DOHH2 (cell line): Measurements from ENCODE around the gene CRISP2.

Source experiments
- H3F3A ChIP-seq: fragments of 200-600 bp; sonication (generic), shearing (Covaris generic); 2 replicates; pipeline ENCODE4 v1.6.0; 2016; ENCODE audit warnings: antibody characterized with exemption, mild to moderate bottlenecking; ENCODE audit not compliant: control insufficient read depth, insufficient read depth
- H3K27ac ChIP-seq: fragments of 200-600 bp; sonication (generic); 2 replicates; pipeline ENCODE4 v1.5.1; 2014; ENCODE audit warnings: low read depth, mild to moderate bottlenecking, low read length, moderate library complexity
- H3K27me3 ChIP-seq: fragments of 200-600 bp; sonication (generic); 2 replicates; pipeline ENCODE4 v1.6.1; 2014; ENCODE audit warnings: mild to moderate bottlenecking, low read length, mixed read lengths; ENCODE audit not compliant: control insufficient read depth
- H3K36me3 ChIP-seq: fragments of 200-600 bp; sonication (generic); 2 replicates; pipeline ENCODE4 v1.6.1; 2014; ENCODE audit warnings: mild to moderate bottlenecking, low read length, moderate library complexity, mixed read lengths; ENCODE audit not compliant: control insufficient read depth
- H3K4me1 ChIP-seq: fragments of 200-600 bp; sonication (generic); 2 replicates; pipeline ENCODE4 v1.6.1; 2014; ENCODE audit warnings: mild to moderate bottlenecking, low read length, mixed read lengths; ENCODE audit not compliant: control insufficient read depth
- H3K4me2 ChIP-seq: fragments of 200-600 bp; sonication (generic); 2 replicates; pipeline ENCODE4 v1.6.0; 2014; ENCODE audit warnings: mild to moderate bottlenecking, low read length, moderate library complexity
- H3K4me3 ChIP-seq: fragments of 200-600 bp; sonication (generic); 2 replicates; pipeline ENCODE4 v1.5.1; 2014; ENCODE audit warnings: mild to moderate bottlenecking, low read length, mixed read lengths
- H3K79me2 ChIP-seq: fragments of 200-600 bp; sonication (generic); 2 replicates; pipeline ENCODE4 v1.6.1; 2014; ENCODE audit warnings: mild to moderate bottlenecking, low read length, mixed read lengths; ENCODE audit not compliant: control insufficient read depth
- H3K9me2 ChIP-seq: fragments of 200-600 bp; sonication (generic); replicated peaks from 2 replicates; pipeline ENCODE4 v1.6.1; 2014; ENCODE audit warnings: mild to moderate bottlenecking, low read length, mixed read lengths; ENCODE audit not compliant: control insufficient read depth
- H3K9me3 ChIP-seq: fragments of 200-600 bp; sonication (generic); 2 replicates; pipeline ENCODE4 v1.6.1; 2014; ENCODE audit warnings: antibody characterized with exemption, low read length, mixed read lengths; ENCODE audit not compliant: control insufficient read depth, insufficient read depth
- H4K20me1 ChIP-seq: fragments of 200-600 bp; sonication (generic); 2 replicates; pipeline ENCODE4 v1.6.0; 2014; ENCODE audit warnings: low read depth, mild to moderate bottlenecking, antibody characterized with exemption, low read length, moderate library complexity; ENCODE audit not compliant: control insufficient read depth, insufficient read depth
- CTCF ChIP-seq: fragments of 200-600 bp; sonication (generic); IDR thresholded peaks from one replicate; pipeline ENCODE4 v1.5.1; 2014; ENCODE audit warnings: antibody characterized with exemption, mild to moderate bottlenecking, low read depth, low read length; ENCODE audit not compliant: poor library complexity, severe bottlenecking
- EZH2phosphoT487 ChIP-seq: fragments of 200-600 bp; sonication (generic); IDR thresholded peaks from 2 replicates; pipeline ENCODE4 v1.6.1; 2017; ENCODE audit warnings: borderline replicate concordance, mild to moderate bottlenecking, antibody characterized with exemption, low read length, moderate library complexity, mixed read lengths

The CRISP2 gene

GRCh38 chr6:49676671-49677281, 36.6 kb downstream of the CRISP2 start:
- H3K4me1 ChIP-seq, result no peaks in the 10 kb centered on the region
- H3K27me3 ChIP-seq, result no peaks in the 10 kb centered on the region
- H4K20me1 ChIP-seq, result no peaks in the 10 kb centered on the region
- no peaks in the 10 kb centered on the region for H3K9me3 ChIP-seq
- no peaks in the 10 kb centered on the region for H3K79me2 ChIP-seq
- no peaks in the 10 kb centered on the region for H3K9me2 ChIP-seq
- no peaks in the 10 kb centered on the region for H3F3A ChIP-seq
- H3K36me3 ChIP-seq, result no peaks in the 10 kb centered on the region
- no peak overlapping the region for H3K4me2 ChIP-seq
- no peak overlapping the region for H3K4me3 ChIP-seq
- no peak overlapping the region for H3K27ac ChIP-seq
- TF ChIP-seq EZH2phosphoT487, result no peak
- no peak for TF ChIP-seq CTCF

- no peaks in the 10 kb centered on the region for H3K9me2 ChIP-seq
- H3K9me3 ChIP-seq, result no peaks in the 10 kb centered on the region
- H3K4me1 ChIP-seq, result no peaks in the 10 kb centered on the region
- no peaks in the 10 kb centered on the region for H4K20me1 ChIP-seq
- no peak overlapping the region for H3K4me3 ChIP-seq
- no peaks in the 10 kb centered on the region for H3K79me2 ChIP-seq
- H3K27me3 ChIP-seq, result no peaks in the 10 kb centered on the region
- H3K27ac ChIP-seq, result no peak overlapping the region
- H3K36me3 ChIP-seq, result no peaks in the 10 kb centered on the region
- H3F3A ChIP-seq, result no peaks in the 10 kb centered on the region
- no peak for TF ChIP-seq EZH2phosphoT487
- H3K4me2 ChIP-seq, result no peak overlapping the region
These were observed 37.5 kb downstream of the CRISP2 start for GRCh38 chr6:49675816-49676215.

- TF ChIP-seq CTCF (no peak), EZH2phosphoT487 (no peak)
These were observed 45.2 kb downstream of the CRISP2 start for GRCh38 chr6:49668083-49668511.

GRCh38 chr6:49666930-49667757, 46.2 kb downstream of the CRISP2 start:
- no peaks in the 10 kb centered on the region for H3K27me3 ChIP-seq
- no peaks in the 10 kb centered on the region for H4K20me1 ChIP-seq
- H3K4me1 ChIP-seq, result no peaks in the 10 kb centered on the region
- H3K9me2 ChIP-seq, result no peaks in the 10 kb centered on the region
- H3K9me3 ChIP-seq, result no peaks in the 10 kb centered on the region
- H3K36me3 ChIP-seq, result no peaks in the 10 kb centered on the region
- H3K4me2 ChIP-seq, result no peak overlapping the region
- no peak overlapping the region for H3K27ac ChIP-seq
- TF ChIP-seq CTCF (no peak), EZH2phosphoT487 (no peak)
- H3K79me2 ChIP-seq, result no peaks in the 10 kb centered on the region
- H3F3A ChIP-seq, result no peaks in the 10 kb centered on the region
- H3K4me3 ChIP-seq, result no peak overlapping the region

More at GRCh38 chr6:49668083-49668511, 45.2 kb downstream of the CRISP2 start:
- Histone ChIP-seq H3K27me3 (no peaks in the 10 kb centered on the region), H3K4me2 (no peak overlapping the region), H3K4me3 (no peak overlapping the region), H4K20me1 (no peaks in the 10 kb centered on the region), H3K9me3 (no peaks in the 10 kb centered on the region), H3K36me3 (no peaks in the 10 kb centered on the region), H3K9me2 (no peaks in the 10 kb centered on the region), H3K27ac (no peak overlapping the region), H3F3A (no peaks in the 10 kb centered on the region), H3K4me1 (no peaks in the 10 kb centered on the region), H3K79me2 (no peaks in the 10 kb centered on the region)
